ENCODE data around the gene SMIM29.

SMIM29 gene

DNA sequence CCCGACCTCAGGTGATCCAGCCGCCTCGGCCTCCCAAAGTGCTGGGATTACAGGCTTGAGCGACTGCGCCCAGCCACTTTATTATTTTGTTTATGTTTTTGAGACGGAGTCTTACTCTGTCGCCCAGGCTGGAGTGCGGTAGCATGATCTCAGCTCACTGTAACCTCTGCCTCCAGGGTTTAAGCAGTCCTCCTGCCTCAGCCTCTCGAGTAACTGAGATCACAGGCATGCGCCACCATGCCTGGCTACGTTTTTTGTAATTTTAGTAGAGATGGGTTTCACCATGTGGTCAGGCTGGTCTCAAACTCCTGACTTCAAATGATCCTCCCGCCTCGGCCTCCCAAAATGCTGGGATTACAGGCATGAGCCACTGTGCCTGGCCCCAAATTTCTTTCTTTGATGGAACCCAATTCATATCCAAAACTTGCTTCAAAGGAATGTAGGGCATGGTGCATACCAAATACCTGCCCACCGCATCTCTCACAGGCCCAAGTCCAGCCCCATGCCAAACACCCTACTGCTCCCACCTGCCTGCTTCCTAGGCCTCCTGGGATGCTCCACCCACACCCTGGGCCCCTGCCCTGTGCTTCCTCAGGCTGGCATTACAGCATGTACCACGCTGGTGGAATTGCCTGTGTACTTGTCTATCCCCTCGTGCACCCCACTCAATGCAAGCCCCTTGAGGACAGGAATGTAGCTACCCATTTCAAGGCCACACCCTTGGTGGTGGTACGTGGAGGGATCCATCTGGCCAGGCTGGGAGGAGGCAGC, 17.1 kb downstream of the SMIM29 start:
- Histone ChIP-seq H3K27me3 (ENCODE audit: low read length) (no peaks in the 10 kb centered on the region), H3K4me2 (ENCODE audit: low read depth, low read length, poor library complexity, severe bottlenecking) (no peak overlapping the region), H3K27ac (ENCODE audit: low read depth, low read length) (no peak overlapping the region), H3K9me2 (replicated peaks; ENCODE audit: insufficient read depth, low read length) (no peaks in the 10 kb centered on the region), H3K9me3 (ENCODE audit: insufficient read depth, low read length) (no peaks in the 10 kb centered on the region), H3K36me3 (ENCODE audit: low read length) (no peaks in the 10 kb centered on the region), H3K79me2 (ENCODE audit: insufficient read depth, low read length) (no peaks in the 10 kb centered on the region), H3K4me3 (ENCODE audit: insufficient read depth, low read length, poor library complexity, severe bottlenecking) (no peak overlapping the region), H3F3A (ENCODE audit: insufficient read depth) (peaks cover 8% of the 10 kb centered on the region), H4K20me1 (ENCODE audit: low read depth, low read length) (no peaks in the 10 kb centered on the region), H2AFZ (ENCODE audit: low read depth, low read length, severe bottlenecking) (no peak overlapping the region), H3K9ac (ENCODE audit: low read length) (no peak overlapping the region)
- no peak for TF ChIP-seq EZH2phosphoT487 (conservative IDR thresholded peaks at IDR 0.05; ENCODE audit: low read length)

DNA sequence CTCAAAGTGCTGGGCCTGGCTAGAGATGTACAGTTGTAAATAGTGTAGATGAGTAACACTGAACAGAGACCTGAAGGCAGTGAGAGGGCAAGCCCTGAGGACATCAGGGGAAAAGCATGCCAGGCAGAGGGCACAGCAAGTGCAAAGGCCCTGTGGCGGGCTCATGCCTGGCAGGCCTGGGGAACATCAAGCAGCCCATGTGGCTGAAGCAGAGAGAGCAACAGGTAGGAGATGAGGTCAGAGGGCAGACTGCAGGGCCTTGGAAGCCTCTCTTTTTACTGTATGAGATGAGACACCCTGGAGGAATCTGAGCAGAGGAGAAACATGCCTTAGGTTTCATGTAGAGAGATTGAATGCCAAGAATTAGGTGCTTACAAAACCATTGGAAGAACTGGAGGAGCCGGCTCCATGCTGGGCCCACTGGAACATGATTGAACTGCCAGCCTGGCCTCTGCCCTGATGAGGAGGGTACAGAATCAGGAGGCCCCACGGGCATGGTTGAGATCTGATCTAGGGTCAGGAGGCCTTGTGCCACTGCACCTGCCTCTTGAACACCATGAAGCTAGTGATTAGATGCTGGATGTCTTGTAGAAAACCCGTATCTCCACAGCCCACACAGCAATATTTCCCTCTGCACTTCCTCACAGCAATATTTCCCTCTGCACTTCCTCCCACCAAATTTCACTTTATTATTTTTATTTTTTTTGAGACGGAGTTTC, 18.0 kb downstream of the SMIM29 start:
- Histone ChIP-seq H4K20me1 (ENCODE audit: low read depth, low read length) (no peaks in the 10 kb centered on the region), H3K9me2 (replicated peaks; ENCODE audit: insufficient read depth, low read length) (no peaks in the 10 kb centered on the region), H3K79me2 (ENCODE audit: insufficient read depth, low read length) (no peaks in the 10 kb centered on the region), H3K36me3 (ENCODE audit: low read length) (no peaks in the 10 kb centered on the region), H3K27me3 (ENCODE audit: low read length) (no peaks in the 10 kb centered on the region), H3K9me3 (ENCODE audit: insufficient read depth, low read length) (no peaks in the 10 kb centered on the region), H3K4me3 (ENCODE audit: insufficient read depth, low read length, poor library complexity, severe bottlenecking) (no peak overlapping the region), H3F3A (ENCODE audit: insufficient read depth) (peaks cover 8% of the 10 kb centered on the region), H3K27ac (ENCODE audit: low read depth, low read length) (no peak overlapping the region), H2AFZ (ENCODE audit: low read depth, low read length, severe bottlenecking) (no peak overlapping the region), H3K9ac (ENCODE audit: low read length) (no peak overlapping the region), H3K4me2 (ENCODE audit: low read depth, low read length, poor library complexity, severe bottlenecking) (no peak overlapping the region)
- TF ChIP-seq, protein P1, sequence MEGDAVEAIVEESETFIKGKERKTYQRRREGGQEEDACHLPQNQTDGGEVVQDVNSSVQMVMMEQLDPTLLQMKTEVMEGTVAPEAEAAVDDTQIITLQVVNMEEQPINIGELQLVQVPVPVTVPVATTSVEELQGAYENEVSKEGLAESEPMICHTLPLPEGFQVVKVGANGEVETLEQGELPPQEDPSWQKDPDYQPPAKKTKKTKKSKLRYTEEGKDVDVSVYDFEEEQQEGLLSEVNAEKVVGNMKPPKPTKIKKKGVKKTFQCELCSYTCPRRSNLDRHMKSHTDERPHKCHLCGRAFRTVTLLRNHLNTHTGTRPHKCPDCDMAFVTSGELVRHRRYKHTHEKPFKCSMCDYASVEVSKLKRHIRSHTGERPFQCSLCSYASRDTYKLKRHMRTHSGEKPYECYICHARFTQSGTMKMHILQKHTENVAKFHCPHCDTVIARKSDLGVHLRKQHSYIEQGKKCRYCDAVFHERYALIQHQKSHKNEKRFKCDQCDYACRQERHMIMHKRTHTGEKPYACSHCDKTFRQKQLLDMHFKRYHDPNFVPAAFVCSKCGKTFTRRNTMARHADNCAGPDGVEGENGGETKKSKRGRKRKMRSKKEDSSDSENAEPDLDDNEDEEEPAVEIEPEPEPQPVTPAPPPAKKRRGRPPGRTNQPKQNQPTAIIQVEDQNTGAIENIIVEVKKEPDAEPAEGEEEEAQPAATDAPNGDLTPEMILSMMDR (IDR thresholded peaks at IDR 0.05; ENCODE audit: insufficient read depth, low read length, poor library complexity, severe bottlenecking): no peak
- TF ChIP-seq EZH2phosphoT487 (conservative IDR thresholded peaks at IDR 0.05; ENCODE audit: low read length): no peak

DNA sequence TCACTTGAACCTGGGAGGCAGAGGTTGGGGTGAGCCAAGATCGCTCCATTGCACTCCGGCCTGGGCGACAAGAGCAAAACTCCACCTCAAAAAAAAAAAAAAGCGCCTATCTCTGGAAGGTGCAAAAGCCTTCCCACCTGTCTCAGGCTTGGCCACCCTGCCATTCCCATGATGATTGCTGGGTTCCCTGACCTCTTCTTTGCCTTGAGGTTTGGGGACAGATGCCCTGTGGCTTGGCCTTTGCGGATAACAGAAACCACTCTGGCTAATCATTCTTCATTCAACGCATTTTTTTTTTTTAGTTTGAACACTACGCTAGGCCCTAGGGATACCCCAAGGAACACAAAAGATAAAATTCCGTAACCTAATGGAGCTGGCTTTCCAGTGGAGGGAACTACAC, 18.9 kb downstream of the SMIM29 start:
- H3K9me2 ChIP-seq (replicated peaks; ENCODE audit: insufficient read depth, low read length): no peaks in the 10 kb centered on the region
- H3K9me3 ChIP-seq (ENCODE audit: insufficient read depth, low read length): no peaks in the 10 kb centered on the region
- H3K9ac ChIP-seq (ENCODE audit: low read length): no peak overlapping the region
- no peaks in the 10 kb centered on the region for H3K79me2 ChIP-seq (ENCODE audit: insufficient read depth, low read length)
- TF ChIP-seq, protein P1 (IDR thresholded peaks at IDR 0.05; ENCODE audit: insufficient read depth, low read length, poor library complexity, severe bottlenecking): no peak
- TF ChIP-seq EZH2phosphoT487 (conservative IDR thresholded peaks at IDR 0.05; ENCODE audit: low read length): no peak
- no peaks in the 10 kb centered on the region for H3K27me3 ChIP-seq (ENCODE audit: low read length)
- peaks cover 8% of the 10 kb centered on the region for H3F3A ChIP-seq (ENCODE audit: insufficient read depth)
- H2AFZ ChIP-seq (ENCODE audit: low read depth, low read length, severe bottlenecking): no peak overlapping the region
- H3K36me3 ChIP-seq (ENCODE audit: low read length): no peaks in the 10 kb centered on the region
- H3K4me3 ChIP-seq (ENCODE audit: insufficient read depth, low read length, poor library complexity, severe bottlenecking): no peak overlapping the region
- H3K4me2 ChIP-seq (ENCODE audit: low read depth, low read length, poor library complexity, severe bottlenecking): no peak overlapping the region
- H3K27ac ChIP-seq (ENCODE audit: low read depth, low read length): no peak overlapping the region
- no peaks in the 10 kb centered on the region for H4K20me1 ChIP-seq (ENCODE audit: low read depth, low read length)
